ENCODE results near the gene CBFA2T3. TPM values are rescaled to one million over a fixed set of nuclear protein-coding genes. Genes with fewer than 3 reads are reported as not detected.

The CBFA2T3 gene
- total RNA-seq, 1 donor from 2014 or later: 0.51 TPM

DNA sequence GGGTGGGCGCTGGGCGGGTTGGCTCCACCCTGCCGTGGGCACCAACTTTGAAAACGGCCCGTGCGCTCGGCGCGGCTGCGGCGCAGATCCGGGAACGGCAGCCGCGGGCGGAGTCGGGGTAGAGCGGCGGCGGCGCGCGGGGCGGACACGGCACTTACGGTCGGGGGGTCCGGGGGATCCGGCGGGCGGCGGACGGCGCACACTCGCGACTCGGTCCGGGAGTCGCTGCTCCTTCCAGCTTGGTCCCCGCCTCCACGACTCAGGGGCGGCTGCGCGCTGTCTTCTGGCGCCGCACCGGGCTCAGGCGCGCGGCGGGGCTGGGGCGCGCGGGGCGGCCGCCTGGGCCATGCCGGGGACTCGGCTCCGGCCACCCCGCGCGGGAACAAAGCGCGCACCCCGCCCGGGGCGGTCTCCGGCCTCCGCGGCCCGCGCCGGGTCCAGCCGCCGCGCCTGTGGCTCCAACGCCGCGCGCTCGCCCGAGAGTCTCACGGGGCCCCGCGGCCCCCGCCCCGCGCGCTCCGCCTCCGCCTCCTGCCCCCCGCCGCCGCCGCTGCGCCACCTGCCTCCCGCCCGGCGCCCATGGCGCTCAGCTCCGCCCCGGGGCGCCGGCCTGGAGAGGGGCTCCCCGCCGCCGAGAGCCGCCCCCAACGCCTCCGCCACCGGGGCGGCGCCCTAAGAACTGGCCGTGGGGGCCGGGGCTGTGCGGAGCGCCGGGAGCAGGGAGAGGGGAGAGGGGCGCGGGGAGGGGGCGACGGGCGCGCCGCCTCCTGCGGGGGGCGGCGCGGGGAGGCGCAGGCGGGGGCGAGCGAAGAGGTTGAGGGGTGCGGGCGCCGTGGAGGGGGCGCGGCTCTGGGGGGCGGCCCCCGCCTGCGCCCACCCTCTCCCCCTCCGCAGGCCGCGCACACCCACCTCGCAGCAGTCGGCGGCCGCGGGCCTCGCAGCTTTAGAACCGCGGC is 35.9 kb downstream of the CBFA2T3 start:
- intact Hi-C loops (cut with micrococcal nuclease): loop anchor here (5.0 kb wide), 1 partner anchor 156 kb away; no protein-coding TSS in a partner anchor

DNA sequence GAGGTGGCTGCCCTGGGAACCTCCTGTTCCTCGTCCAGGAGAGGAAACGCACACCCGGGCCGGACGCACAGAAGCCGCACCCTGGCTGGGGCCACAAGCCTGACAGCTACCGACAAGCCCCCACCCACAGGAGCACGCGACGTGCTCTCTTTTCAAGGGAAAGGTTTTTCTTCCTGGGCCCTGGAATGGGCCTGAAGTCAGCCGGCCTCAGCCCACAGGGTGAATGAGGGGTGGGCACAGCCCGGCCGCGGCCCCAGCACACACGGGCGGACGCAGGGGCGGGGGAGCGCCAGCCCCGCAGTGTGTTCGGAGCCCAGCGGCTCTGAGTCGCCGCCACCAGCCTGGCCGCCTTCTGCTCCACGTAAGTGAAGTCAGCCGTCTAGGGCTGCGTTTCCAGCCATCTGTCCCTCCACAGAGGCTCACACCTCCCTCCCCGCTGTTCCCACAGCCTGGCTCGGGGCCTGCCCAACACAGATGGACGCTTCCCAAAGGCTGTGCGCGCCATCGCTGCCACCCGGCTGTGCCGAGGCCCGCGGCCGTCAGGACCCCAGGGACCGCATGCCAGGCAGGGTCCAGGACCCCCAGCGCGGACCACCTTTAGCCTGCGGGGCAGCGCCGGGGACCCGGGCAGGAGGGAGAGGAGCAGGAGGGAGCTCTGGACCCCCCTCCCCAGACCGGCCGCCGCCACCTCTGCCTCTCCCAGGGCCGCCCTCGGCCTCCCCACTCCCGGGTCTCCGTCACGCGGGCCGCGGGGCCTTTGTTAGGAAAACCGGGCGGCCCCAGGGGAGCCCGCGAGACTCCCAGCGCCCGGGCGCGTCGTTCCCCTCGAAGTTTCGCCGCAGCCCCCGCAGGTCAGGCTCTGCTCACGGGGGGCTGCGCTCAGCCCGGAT is 36.8 kb downstream of the CBFA2T3 start:
- intact Hi-C loops (cut with micrococcal nuclease): loop anchor here (5.0 kb wide), 1 partner anchor 157 kb away; no protein-coding TSS in a partner anchor

DNA sequence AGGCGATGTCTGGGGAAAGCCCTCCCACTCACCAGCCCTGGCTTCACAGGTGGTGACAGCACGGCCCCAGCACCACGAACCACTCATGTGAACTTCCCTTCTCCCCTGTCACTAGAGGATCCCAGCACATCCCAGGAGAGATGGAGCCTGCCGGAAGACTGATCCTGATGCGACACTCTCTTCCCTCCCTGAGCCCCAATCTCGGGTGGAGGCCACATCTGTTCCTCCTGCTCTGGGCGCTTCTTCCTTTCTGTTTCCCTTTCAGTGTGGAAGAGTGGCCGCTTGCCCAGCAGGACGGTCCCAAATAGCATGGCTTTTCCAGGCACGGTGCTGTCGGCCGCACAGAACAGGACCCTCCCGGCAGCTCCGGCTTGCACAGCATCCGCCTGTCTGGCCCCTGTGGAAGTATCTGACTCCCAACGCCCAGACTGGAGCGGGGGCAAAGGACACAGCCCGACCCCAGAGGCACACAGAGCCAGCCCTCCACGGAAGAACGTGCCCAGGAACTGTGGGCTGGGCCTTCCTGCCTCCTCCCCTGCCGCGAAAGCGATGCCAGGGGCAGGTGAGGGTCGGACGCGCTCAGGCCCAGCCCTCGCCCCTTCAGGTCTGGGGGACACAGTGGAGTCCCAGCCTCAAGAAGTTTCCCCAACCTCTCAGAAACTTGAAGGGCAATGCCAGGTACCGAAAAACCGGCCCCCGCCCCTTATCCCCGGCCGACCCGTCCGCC is 37.6 kb downstream of the CBFA2T3 start:
- intact Hi-C loops (cut with micrococcal nuclease): no loop called here

DNA sequence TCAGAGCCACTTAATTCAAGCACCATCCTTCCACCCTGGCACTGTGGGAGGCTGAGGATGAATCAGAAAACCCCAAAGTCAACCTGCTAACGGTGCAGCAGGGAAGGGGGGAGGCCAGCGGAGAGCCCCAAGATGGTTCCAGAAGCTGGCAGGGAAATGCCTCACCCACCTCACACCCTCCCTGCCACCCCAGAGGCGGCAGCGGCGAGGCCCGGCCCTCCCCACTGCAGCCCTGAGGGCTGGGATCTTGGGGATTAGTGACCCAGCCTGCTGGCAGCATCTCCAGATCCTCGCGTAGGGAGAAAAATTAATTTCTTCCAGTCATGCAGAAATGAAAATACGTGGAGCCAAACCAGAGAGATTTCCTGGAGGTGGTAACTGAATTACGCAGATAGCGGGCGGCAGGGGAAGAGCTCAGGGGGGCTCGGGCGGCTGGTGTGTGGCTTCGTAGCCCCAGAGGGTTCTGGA is 38.2 kb downstream of the CBFA2T3 start:
- intact Hi-C loops (cut with micrococcal nuclease): no loop called here

DNA sequence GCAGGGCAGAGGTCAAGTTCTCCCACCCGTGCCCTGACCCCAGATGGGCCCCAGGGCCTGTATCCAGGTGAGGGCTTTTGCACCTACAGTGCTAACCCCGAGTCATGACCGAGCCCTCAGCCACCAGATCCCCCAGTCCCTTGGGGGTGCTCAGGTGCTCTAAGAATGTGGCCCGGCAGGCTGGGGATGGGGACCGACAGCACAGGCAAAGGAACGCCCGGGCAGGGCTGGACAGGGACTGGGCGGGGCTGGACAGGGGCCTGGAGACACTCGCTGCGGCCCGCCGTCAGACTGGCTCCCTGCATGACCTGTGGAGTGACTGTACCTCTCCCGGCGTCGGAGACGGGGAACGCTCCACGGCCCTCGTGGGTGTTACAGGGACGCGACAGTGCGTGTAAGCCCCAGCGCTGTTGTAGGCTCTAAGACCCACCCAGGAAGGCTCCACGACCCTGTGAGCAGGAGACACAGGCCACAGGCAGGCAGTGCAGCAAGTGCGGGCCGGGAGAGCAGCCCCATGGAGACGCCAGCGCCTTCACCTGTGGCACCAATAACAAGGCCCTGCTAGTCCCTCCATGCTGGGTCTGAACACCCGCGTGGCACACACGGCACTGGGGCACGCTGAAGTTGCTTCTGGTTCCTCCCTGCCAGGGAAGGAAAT is 38.8 kb downstream of the CBFA2T3 start:
- intact Hi-C loops (cut with micrococcal nuclease): no loop called here

DNA sequence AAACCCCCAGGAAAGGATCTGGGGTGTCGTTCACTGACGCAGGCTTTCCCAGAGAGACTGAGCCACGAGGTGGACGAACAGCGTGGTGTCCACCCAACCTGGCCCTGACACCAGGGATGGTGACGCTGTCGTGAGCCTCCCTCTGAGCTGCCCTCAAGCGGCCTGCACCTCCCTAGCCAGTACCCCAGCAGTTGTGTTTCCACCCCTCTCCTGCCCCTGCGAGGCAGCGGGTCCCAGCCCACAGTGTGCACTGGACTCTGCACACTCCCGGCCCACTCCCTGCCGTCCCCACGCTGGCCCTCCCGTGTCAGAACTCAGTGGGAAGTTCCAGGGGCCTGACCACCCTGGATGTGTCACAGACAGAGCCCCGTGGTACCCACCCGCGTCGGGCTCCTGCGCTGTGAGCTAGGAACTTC is 39.8 kb downstream of the CBFA2T3 start:
- intact Hi-C loops (cut with micrococcal nuclease): no loop called here

DNA sequence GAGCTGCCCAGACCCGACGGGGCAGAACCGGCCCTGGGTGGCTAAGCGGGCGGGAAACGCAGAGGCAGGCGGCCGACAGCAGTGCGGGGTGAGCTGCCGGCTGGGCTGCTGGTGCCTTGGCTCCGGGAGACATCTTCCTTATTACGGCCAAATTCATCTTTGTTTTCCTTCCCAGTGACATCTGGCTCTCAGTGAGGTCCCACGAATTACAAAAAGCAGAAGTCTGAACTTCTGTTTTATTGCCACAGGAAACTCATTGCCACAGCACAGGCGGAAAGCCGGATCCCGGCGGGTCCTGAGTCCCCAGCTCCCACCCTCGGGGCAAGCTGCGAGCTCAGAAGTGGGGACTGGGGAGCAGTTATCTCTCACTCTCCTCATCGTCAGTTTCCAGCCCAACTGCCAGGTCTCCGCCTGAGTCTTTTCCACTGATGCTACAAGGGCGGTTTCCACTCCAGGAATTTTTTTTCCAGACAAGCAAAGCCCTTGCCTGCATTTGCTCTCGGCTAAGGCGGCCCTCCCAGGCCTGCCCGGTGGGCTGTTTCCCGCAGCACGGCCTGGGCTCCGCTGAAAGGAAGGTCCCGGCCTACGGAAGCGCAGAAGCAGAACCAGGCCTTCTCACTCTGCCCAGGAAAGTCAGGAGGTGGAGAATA is 40.3 kb downstream of the CBFA2T3 start:
- intact Hi-C loops (cut with micrococcal nuclease): no loop called here

GRCh38 chr16:88936008-88936555 is 40.9 kb downstream of the CBFA2T3 start:
- intact Hi-C loops (cut with micrococcal nuclease): no loop called here

- intact Hi-C loops (cut with micrococcal nuclease): no loop called here
Observed at GRCh38 chr16:88934066-88934667, 42.8 kb downstream of the CBFA2T3 start.

DNA sequence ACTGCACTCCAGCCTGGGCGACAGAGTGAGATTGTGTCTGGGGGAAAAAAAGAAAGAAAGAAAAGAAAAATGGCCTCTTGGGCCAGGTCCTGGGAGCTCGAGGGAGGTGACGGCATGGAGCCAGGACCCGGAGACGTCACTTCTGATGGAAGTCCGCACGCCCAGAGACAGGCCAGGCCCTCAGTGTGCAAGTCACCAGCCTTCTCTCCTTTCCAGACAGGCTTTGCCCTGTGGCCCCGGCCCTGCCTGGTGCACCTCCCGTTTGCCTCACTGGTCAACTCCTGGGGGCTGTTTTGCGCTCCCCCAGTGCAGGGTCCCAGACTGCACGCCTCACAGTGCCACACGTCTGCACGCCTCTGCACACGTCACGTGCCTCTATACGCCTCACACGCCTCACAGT is 44.1 kb downstream of the CBFA2T3 start:
- intact Hi-C loops (cut with micrococcal nuclease): no loop called here

GRCh38 chr16:88931936-88932335 is 45.1 kb downstream of the CBFA2T3 start:
- intact Hi-C loops (cut with micrococcal nuclease): no loop called here

- intact Hi-C loops (cut with micrococcal nuclease): no loop called here
Observed at GRCh38 chr16:88931373-88931900, 45.6 kb downstream of the CBFA2T3 start.

- intact Hi-C loops (cut with micrococcal nuclease): no loop called here
Observed at GRCh38 chr16:88930716-88931115, 46.3 kb downstream of the CBFA2T3 start.

DNA sequence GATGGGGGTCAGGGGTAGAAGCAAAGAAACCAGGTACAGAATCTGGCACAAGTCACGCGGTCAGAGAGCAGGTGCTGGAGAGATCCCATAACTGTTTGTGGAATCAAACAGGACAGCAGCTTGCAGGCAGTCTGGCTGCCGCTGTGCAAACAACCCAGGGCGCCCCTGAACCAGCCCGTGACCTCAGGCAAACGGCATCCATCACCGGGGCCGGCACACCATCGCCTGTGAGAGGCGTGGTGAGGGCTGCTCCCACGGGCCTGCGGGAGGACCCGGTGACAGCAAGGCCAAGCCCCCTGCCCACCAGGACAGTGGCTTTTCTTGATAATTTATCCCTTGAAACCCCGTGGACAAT is 47.9 kb downstream of the CBFA2T3 start:
- intact Hi-C loops (cut with micrococcal nuclease): no loop called here

- intact Hi-C loops (cut with micrococcal nuclease): no loop called here
Observed at GRCh38 chr16:88928405-88929090, 48.5 kb downstream of the CBFA2T3 start.

- intact Hi-C loops (cut with micrococcal nuclease): no loop called here
Observed at GRCh38 chr16:88927661-88928060, 49.3 kb downstream of the CBFA2T3 start.

DNA sequence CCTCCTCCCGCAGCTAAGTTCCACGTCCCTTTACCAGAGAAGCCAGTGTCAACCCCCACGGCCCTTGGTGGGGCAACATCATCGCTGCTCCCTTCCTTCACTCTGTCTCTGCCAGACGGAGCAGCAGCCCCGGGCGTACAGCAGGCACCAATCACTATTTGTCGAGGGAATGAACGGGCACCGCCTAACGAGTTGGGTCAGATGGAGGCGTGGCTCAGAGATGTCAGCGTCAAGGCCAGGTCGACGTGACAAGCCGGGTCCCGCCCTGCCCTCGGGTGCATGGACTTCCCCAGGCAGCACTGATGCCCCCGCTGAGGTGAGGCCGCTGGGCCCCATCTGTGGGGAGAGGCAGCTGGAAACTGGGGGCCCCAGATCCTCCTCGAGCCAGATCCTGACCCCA is 50.0 kb downstream of the CBFA2T3 start:
- intact Hi-C loops (cut with micrococcal nuclease): no loop called here

DNA sequence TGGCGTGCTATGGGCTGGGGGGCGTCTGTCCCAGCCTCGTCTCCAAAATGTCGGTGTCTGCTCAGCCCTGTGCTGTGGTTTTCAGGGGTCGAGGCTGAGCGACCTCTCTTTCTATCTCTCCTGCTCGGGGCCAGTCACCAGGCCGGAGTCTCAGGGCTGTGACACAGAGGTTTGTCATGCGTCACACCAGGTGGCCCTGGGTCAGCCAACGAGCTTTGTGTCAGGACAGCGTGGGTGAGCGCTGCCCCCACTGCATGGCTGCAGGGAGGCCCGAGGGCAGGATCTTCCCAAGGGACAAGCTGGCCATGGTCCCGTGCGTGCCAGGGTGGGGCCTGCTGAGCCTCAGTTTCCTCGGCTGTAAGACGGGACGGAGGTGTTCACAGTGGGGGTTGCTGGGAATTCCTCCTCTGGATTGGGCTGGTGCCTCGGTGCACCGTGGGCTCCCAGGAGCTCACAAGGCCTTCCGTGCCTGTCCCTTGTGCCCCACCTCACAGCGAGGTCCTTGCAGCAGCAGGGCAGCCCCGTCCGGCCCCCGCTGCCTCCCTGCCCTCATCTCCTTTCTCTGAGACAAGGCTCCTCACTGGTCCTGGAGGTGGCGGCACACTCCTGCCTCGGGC is 50.5 kb downstream of the CBFA2T3 start:
- intact Hi-C loops (cut with micrococcal nuclease): no loop called here
